ENCODE data around the gene CLEC3B. TPM values are rescaled to one million over a fixed set of nuclear protein-coding genes. Genes with fewer than 3 reads are reported as not detected.

CLEC3B gene
- total RNA-seq, 1 donor from 2014 or later: 0.60 TPM

DNA sequence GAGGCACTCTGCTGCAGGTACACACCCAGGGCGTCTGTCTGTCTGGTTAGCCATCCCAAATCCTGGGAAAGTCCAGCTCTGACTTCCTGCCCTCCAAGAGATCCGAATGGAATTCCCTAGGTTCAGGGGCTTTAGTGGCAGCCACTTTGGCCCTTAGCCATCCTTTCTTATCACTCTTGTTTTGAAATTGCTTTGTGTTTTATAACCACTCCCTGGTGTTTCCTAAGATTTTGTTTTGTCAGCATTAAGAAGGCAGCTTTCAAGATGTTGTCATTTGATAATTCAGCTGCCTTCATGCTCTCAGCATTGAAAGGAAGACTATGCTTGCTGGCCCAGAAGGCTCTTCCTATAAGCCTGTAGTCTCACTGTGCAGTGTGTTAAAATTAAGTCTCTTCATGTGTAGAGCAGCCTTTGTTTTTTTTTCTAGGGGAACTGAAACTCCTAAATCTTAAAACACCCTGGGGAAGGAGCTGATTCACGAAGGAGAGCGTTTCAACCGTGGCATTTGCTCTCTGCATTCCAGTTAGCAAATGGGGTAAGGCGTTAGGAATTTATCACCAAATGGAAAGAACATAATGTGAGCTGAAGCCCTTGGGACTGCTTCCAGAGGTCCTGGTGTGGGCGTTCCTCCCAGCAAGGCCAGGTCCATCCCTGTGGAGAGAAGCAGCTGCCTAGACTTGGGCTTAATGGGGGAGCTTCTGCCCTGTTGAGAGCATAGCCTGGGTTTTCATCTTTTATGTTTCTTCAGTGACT is 14.2 kb upstream of the CLEC3B start:
- Mint-ChIP-seq H3K27ac (peak overlapping the region; percentile 95), H3K36me3 (peaks cover 28% of the 10 kb centered on the region)

GRCh38 chr3:45012577-45012976 is 13.5 kb upstream of the CLEC3B start:
- H3K36me3 Mint-ChIP-seq: peaks cover 24% of the 10 kb centered on the region
- no peak for TF ChIP-seq CTCF (IDR thresholded peaks at IDR 0.05; ENCODE audit: unreplicated experiment)
- no peaks in the 10 kb centered on the region for H3K27me3 Mint-ChIP-seq (ENCODE audit: low read depth)
- peak overlapping the region; percentile 95 for H3K27ac Mint-ChIP-seq
- H3K4me1 Mint-ChIP-seq: peaks cover 26% of the 10 kb centered on the region
- H3K4me3 Mint-ChIP-seq: no peak overlapping the region
- no peaks in the 10 kb centered on the region for H3K9me3 Mint-ChIP-seq
- DNase-seq (ENCODE audit: low spot score in 2 of 2, unreplicated experiment in 2 of 2): no peak

More for the DNA sequence above, 14.2 kb upstream of the CLEC3B start:
- no peak for TF ChIP-seq CTCF (IDR thresholded peaks at IDR 0.05; ENCODE audit: unreplicated experiment)
- H3K9me3 Mint-ChIP-seq: no peaks in the 10 kb centered on the region
- H3K4me3 Mint-ChIP-seq: no peak overlapping the region
- no peaks in the 10 kb centered on the region for H3K27me3 Mint-ChIP-seq (ENCODE audit: low read depth)
- DNase-seq (ENCODE audit: low spot score in 2 of 2, unreplicated experiment in 2 of 2): no peak
- H3K4me1 Mint-ChIP-seq: peaks cover 26% of the 10 kb centered on the region

DNA sequence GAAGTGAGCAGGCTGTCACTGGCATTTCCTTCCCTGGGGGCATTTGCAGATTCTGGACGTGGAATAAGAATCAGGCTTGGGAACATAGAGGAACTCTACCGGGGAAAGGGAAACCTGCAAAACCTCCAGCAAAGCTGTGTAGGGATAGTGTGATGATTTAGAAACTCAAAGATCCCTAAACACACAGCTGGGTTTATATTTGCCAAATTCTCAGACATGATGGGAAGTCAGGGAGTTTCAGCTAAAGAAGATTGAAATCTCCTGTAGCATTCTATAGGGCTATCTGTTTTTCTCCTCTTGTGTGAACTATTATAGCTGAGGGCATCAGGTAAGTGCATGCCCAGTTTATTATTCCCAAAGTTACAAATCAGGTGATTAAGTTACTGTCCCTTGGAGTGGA is 9.2 kb upstream of the CLEC3B start:
- no peak overlapping the region for H3K27ac Mint-ChIP-seq
- peaks cover 10% of the 10 kb centered on the region for H3K4me1 Mint-ChIP-seq
- H3K4me3 Mint-ChIP-seq: no peak overlapping the region
- no peak for DNase-seq (ENCODE audit: low spot score in 2 of 2, unreplicated experiment in 2 of 2)
- H3K9me3 Mint-ChIP-seq: no peaks in the 10 kb centered on the region
- no peak for TF ChIP-seq CTCF (IDR thresholded peaks at IDR 0.05; ENCODE audit: unreplicated experiment)
- H3K36me3 Mint-ChIP-seq: peaks cover 19% of the 10 kb centered on the region
- H3K27me3 Mint-ChIP-seq (ENCODE audit: low read depth): no peaks in the 10 kb centered on the region

- H3K36me3 Mint-ChIP-seq: peaks cover 13% of the 10 kb centered on the region
- no peak for TF ChIP-seq CTCF (IDR thresholded peaks at IDR 0.05; ENCODE audit: unreplicated experiment)
- H3K4me3 Mint-ChIP-seq: no peak overlapping the region
- peaks cover 1% of the 10 kb centered on the region for H3K4me1 Mint-ChIP-seq
- no peaks in the 10 kb centered on the region for H3K9me3 Mint-ChIP-seq
- H3K27ac Mint-ChIP-seq: no peak overlapping the region
- no peaks in the 10 kb centered on the region for H3K27me3 Mint-ChIP-seq (ENCODE audit: low read depth)
- no peak for DNase-seq (ENCODE audit: low spot score in 2 of 2, unreplicated experiment in 2 of 2)
Observed at GRCh38 chr3:45017821-45018220, 8.3 kb upstream of the CLEC3B start.

GRCh38 chr3:45020534-45020933 is 5.6 kb upstream of the CLEC3B start:
- Mint-ChIP-seq H3K4me1 (no peaks in the 10 kb centered on the region), H3K27me3 (ENCODE audit: low read depth) (peaks cover 2% of the 10 kb centered on the region), H3K27ac (no peak overlapping the region), H3K4me3 (no peak overlapping the region), H3K9me3 (no peaks in the 10 kb centered on the region), H3K36me3 (peaks cover 5% of the 10 kb centered on the region)
- DNase-seq (ENCODE audit: low spot score in 2 of 2, unreplicated experiment in 2 of 2): no peak
- TF ChIP-seq CTCF (IDR thresholded peaks at IDR 0.05; ENCODE audit: unreplicated experiment): no peak
